ENCODE data around the gene SHF. TPM values are rescaled to one million over a fixed set of nuclear protein-coding genes. Genes with fewer than 3 reads are reported as not detected.

Gene SHF
- total RNA-seq, 1 donor, result 1.9 TPM

DNA sequence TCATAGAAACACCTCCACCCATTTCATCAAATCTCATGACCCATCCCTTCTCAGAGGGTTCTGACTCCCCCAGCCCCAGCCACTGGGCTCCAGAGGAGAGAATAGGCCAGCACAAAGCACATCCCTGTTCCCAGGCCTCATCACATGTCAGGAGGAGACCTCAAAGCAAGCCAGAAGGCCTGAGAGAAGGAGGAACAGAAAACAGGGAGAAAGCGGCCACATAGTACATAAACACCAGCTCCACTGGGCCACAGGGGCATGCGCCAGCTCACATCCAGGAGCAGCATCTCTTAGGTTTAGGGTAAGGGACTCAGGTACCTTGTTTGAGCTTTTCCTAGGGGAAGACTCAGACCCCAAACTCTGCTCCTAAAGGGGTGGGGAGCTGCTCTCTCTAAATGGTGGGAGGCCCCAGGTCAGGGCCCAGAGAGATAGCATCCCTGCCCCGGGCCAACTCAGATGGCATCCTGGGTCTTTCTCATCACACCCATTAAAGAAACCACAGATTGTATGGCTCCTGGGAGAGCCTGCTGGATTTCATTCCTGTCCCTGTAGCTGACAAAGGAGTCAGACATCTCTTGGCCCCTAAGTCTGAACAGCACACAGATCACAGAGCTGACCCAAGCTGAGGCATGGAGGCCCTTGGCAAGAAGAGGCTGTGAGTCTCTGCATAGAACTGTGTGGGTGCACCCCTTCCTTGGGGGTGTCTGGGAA is 2.5 kb downstream of the SHF start:
- no peak overlapping the region for H3K4me3 ChIP-seq (ENCODE audit: low read depth, low read length)
- no peak for DNase-seq (ENCODE audit: low read depth)
- TF ChIP-seq, protein P1, sequence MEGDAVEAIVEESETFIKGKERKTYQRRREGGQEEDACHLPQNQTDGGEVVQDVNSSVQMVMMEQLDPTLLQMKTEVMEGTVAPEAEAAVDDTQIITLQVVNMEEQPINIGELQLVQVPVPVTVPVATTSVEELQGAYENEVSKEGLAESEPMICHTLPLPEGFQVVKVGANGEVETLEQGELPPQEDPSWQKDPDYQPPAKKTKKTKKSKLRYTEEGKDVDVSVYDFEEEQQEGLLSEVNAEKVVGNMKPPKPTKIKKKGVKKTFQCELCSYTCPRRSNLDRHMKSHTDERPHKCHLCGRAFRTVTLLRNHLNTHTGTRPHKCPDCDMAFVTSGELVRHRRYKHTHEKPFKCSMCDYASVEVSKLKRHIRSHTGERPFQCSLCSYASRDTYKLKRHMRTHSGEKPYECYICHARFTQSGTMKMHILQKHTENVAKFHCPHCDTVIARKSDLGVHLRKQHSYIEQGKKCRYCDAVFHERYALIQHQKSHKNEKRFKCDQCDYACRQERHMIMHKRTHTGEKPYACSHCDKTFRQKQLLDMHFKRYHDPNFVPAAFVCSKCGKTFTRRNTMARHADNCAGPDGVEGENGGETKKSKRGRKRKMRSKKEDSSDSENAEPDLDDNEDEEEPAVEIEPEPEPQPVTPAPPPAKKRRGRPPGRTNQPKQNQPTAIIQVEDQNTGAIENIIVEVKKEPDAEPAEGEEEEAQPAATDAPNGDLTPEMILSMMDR (IDR thresholded peaks at IDR 0.05; ENCODE audit: insufficient read depth, low read length), result no peak

DNA sequence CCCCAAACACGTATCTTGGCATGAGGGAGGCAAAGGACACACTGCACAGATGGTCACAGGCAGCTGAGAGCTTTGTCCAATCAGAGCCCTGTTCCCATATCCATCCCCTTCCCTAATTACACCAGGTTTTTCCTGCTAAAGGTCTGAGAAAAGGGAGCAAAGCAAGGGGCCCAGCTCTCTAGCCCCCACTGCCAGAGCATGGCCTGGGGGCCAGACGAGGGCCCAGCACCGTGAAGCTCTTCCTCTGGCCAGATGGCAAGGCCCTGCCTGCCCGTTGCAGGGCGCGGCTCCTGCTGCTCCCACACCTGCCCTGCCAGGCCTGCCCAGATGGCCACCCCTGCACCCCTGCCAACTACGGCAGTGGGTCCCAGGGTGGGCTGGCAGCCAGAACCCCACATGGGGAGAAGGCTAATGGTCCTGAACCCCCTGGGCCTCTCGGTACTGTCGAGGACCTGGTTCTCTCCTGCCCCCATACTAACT is 3.2 kb downstream of the SHF start:
- no peak for DNase-seq (ENCODE audit: low read depth)
- TF ChIP-seq, protein P1 (IDR thresholded peaks at IDR 0.05; ENCODE audit: insufficient read depth, low read length), result no peak
- no peak overlapping the region for H3K4me3 ChIP-seq (ENCODE audit: low read depth, low read length)

DNA sequence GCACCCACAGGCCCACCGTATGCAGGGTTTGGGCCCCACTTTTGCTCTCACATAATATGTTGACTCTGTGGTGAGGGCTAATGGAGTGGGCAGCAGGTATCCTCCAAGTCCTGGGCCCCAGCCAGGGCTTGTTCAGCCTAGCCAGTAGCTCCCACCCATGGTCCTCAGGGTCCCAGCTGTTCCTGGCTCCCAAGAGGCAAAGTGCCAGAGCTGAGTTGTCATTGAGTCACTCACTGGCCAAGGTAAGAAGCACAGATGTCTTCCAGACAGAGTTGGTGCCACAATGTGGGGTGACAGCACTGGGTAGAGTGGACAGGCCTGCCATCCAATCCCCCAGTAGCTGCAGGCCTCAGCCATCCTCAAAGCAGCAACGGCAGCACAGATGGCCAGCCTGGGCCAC is 4.3 kb downstream of the SHF start:
- DNase-seq (ENCODE audit: low read depth), result no peak

DNA sequence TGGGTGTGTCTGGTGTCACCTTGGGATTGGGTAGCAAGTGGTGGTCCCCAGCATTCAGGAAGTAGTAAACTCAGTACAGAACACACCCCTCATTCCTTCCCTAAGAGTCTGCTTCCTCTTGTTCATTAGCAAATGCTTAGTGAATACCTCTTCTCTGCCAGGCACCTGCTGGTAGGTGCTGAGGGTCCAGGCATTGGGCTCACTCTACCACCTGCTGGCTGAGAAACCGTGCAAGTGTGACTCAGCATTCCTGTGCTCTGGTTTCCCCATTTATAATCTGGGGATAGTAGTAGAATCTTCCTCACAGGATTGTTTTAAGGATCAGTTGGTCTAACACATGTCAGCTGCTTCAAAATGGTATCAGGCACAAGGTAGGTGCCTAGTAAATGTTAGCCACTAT is 4.8 kb downstream of the SHF start:
- no peak for DNase-seq (ENCODE audit: low read depth)
- H3K4me3 ChIP-seq (ENCODE audit: low read depth, low read length), result no peak overlapping the region
- TF ChIP-seq, protein P1 (IDR thresholded peaks at IDR 0.05; ENCODE audit: insufficient read depth, low read length), result no peak

More for the DNA sequence above, 4.3 kb downstream of the SHF start:
- no peak overlapping the region for H3K4me3 ChIP-seq (ENCODE audit: low read depth, low read length)
- TF ChIP-seq, protein P1 (IDR thresholded peaks at IDR 0.05; ENCODE audit: insufficient read depth, low read length), result no peak

DNA sequence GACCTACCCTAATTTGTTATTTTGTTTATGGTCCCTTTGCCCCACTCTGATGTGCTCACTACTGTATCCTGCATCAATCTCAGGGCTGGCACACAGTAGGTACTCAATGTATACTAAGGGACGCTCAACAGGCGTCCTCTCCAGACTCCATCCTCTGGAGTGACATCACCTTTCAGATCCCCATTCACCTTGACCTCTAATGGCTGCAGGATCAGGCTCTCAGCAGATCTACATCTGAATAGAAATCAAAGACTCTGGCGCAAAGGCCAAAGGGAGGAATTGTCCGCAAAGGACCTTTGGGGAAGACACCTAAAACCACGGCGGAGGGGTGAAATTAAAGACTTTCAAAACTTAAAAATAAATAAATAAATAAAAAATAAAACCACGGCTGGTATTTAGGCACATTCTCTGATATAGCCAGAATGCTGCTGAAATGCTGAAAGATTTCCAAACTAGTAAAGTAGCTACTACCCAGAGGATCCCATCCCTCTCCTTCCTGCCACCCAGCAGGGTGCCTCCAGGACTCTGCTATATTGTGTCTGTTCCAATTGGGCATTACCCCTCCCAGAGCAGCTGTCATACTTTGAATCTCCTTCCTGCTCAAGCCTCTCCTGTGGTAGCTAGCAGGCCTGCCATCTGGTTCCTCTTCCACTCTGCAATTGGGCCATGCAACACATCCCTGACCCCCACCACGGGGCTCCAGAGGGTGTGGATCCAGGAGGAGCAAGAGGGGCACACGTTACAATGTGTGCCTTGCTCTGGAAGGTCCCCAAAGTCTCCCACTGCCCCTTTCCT is 6.1 kb downstream of the SHF start:
- H3K4me3 ChIP-seq (ENCODE audit: low read depth, low read length), result no peak overlapping the region
- DNase-seq (ENCODE audit: low read depth), result no peak
- TF ChIP-seq, protein P1 (IDR thresholded peaks at IDR 0.05; ENCODE audit: insufficient read depth, low read length), result no peak

DNA sequence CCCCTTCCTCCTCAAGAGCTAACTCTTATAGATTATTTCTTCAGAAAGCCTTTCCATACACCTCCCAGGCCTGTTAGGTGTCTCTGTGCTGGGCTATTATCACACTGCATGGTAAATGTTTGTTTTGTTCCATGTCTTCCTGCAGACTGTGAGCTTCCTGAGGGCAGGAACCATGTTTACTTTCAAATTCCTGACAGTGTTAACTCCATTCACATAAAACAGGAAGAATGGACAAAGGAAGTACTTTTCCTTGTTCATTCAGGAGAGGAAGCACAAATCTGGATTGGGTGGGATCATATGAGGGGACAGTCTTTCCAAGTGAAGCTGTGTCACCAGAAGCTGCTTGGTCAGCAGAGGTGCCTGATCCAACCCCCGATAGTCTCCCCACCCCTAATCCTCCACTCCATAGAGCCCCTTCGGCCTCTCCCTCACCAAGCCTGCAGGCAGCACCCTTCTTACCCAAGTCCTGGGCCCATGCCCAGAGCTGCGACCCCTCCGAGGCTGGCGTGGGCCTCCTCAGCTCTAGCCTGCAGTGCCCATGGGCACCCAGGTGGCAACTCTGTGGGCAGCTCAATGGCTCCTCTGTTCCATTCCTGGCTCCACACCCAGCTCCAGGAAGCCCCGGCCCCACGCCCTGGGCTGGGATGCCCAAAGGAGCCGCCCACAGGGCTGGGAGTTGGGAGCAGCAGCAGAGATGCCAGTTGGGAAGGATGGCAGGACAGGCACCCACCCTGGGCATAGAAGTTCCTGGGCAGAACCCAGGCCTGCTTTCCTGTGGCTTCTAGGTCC is 6.9 kb downstream of the SHF start:
- H3K4me3 ChIP-seq (ENCODE audit: low read depth, low read length), result no peak overlapping the region
- DNase-seq (ENCODE audit: low read depth), result no peak
- TF ChIP-seq, protein P1 (IDR thresholded peaks at IDR 0.05; ENCODE audit: insufficient read depth, low read length), result no peak
